ENCODE results near the gene GKN1. TPM values are rescaled to one million over a fixed set of nuclear protein-coding genes. Genes with fewer than 3 reads are reported as not detected.

Gene GKN1
- total RNA-seq, 2 donors from 2014 or later: not detected

- intact Hi-C loops (cut with DNase I): no loop called here
These were observed 42.0 kb upstream of the GKN1 start for GRCh38 chr2:68932402-68932801.

DNA sequence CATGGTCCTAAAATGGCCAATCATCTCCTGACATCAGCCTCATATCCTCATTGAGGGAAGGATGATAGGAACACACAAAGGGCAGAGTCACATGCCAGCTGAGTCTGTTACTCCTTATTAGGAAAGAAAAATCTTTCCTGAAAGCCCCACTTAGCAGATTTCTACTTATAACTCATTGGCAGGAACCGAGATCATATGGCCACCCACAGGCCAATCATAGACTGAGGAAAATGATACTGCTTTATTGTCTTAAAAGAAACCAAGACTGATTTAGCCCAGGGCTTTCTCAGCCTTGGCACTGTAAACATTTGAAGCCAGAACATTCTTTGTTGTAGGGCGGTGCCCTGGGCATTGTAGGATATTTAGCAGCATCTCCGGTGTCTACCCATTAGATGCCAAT is 40.4 kb upstream of the GKN1 start:
- TF ChIP-seq POLR2A (IDR thresholded peaks at IDR 0.05) (no peak), POLR2AphosphoS5 (IDR thresholded peaks at IDR 0.05) (no peak)
- TF ChIP-seq, protein P1, sequence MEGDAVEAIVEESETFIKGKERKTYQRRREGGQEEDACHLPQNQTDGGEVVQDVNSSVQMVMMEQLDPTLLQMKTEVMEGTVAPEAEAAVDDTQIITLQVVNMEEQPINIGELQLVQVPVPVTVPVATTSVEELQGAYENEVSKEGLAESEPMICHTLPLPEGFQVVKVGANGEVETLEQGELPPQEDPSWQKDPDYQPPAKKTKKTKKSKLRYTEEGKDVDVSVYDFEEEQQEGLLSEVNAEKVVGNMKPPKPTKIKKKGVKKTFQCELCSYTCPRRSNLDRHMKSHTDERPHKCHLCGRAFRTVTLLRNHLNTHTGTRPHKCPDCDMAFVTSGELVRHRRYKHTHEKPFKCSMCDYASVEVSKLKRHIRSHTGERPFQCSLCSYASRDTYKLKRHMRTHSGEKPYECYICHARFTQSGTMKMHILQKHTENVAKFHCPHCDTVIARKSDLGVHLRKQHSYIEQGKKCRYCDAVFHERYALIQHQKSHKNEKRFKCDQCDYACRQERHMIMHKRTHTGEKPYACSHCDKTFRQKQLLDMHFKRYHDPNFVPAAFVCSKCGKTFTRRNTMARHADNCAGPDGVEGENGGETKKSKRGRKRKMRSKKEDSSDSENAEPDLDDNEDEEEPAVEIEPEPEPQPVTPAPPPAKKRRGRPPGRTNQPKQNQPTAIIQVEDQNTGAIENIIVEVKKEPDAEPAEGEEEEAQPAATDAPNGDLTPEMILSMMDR (IDR thresholded peaks at IDR 0.05): no peak
- no peaks in the 10 kb centered on the region for H3K36me3 ChIP-seq
- H3K4me1 ChIP-seq (replicated peaks): no peaks in the 10 kb centered on the region
- DNase-seq (ENCODE audit: low spot score): no peak
- H3K9me3 ChIP-seq: no peaks in the 10 kb centered on the region
- H3K4me3 ChIP-seq: no peak overlapping the region
- intact Hi-C loops (cut with DNase I): no loop called here
- no peaks in the 10 kb centered on the region for H3K27me3 ChIP-seq (replicated peaks; ENCODE audit: insufficient read depth)
- H3K27ac ChIP-seq: no peak overlapping the region
- WGBS: 85% methylated on average over 3 of the region's 3 CpGs

More at GRCh38 chr2:68932402-68932801, 42.0 kb upstream of the GKN1 start:
- H3K9me3 ChIP-seq: no peaks in the 10 kb centered on the region
- no peaks in the 10 kb centered on the region for H3K4me1 ChIP-seq (replicated peaks)
- DNase-seq (ENCODE audit: low spot score): no peak
- TF ChIP-seq, protein P1 (IDR thresholded peaks at IDR 0.05): no peak
- TF ChIP-seq POLR2A (IDR thresholded peaks at IDR 0.05) (no peak), POLR2AphosphoS5 (IDR thresholded peaks at IDR 0.05) (no peak)
- no peaks in the 10 kb centered on the region for H3K27me3 ChIP-seq (replicated peaks; ENCODE audit: insufficient read depth)
- no peak overlapping the region for H3K27ac ChIP-seq
- H3K36me3 ChIP-seq: no peaks in the 10 kb centered on the region
- WGBS: 98% methylated on average over 4 of the region's 4 CpGs
- no peak overlapping the region for H3K4me3 ChIP-seq

- Histone ChIP-seq H3K27ac (no peak overlapping the region), H3K9me3 (no peaks in the 10 kb centered on the region), H3K4me3 (no peak overlapping the region), H3K36me3 (no peaks in the 10 kb centered on the region), H3K4me1 (replicated peaks) (no peaks in the 10 kb centered on the region), H3K27me3 (replicated peaks; ENCODE audit: insufficient read depth) (no peaks in the 10 kb centered on the region)
- intact Hi-C loops (cut with DNase I): no loop called here
- DNase-seq (ENCODE audit: low spot score): no peak
- WGBS: 98% methylated on average over 5 of the region's 5 CpGs
- TF ChIP-seq, protein P1 (IDR thresholded peaks at IDR 0.05): no peak
- TF ChIP-seq POLR2AphosphoS5 (IDR thresholded peaks at IDR 0.05) (no peak), POLR2A (IDR thresholded peaks at IDR 0.05) (no peak)
These were observed 39.0 kb upstream of the GKN1 start for GRCh38 chr2:68935471-68935870.

DNA sequence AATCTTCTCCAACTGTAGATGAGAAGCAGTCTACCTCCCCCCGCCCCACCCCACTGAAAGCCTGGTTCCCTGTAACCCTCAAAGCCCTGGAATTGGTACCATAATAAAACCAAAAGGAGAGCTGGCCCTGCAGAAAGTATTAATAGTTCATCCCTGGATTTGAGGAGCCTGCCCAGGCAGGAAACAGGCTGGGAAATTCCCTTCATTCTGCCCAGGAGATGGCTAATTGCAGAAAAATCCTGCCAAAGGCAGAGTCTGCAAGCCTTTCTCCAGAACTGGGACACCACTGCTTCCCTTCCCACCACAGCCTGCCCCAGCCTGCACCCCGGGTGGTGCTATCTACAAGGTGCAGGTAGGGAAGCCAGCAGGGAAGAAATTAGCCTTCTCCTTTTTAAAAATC is 38.0 kb upstream of the GKN1 start:
- no peak for TF ChIP-seq POLR2A (IDR thresholded peaks at IDR 0.05)
- TF ChIP-seq, protein P1 (IDR thresholded peaks at IDR 0.05): no peak
- TF ChIP-seq POLR2AphosphoS5 (IDR thresholded peaks at IDR 0.05): no peak
- Histone ChIP-seq H3K36me3 (no peaks in the 10 kb centered on the region), H3K9me3 (no peaks in the 10 kb centered on the region), H3K27me3 (replicated peaks; ENCODE audit: insufficient read depth) (no peaks in the 10 kb centered on the region), H3K4me3 (no peak overlapping the region), H3K4me1 (replicated peaks) (no peaks in the 10 kb centered on the region), H3K27ac (no peak overlapping the region)
- WGBS: 15% methylated on average over 2 of the region's 2 CpGs
- intact Hi-C loops (cut with DNase I): no loop called here
- no peak for DNase-seq (ENCODE audit: low spot score)

- Histone ChIP-seq H3K27ac (no peak overlapping the region), H3K27me3 (replicated peaks; ENCODE audit: insufficient read depth) (no peaks in the 10 kb centered on the region), H3K4me1 (replicated peaks) (no peaks in the 10 kb centered on the region), H3K36me3 (no peaks in the 10 kb centered on the region), H3K9me3 (no peaks in the 10 kb centered on the region), H3K4me3 (no peak overlapping the region)
- TF ChIP-seq POLR2A (IDR thresholded peaks at IDR 0.05): no peak
- no peak for TF ChIP-seq POLR2AphosphoS5 (IDR thresholded peaks at IDR 0.05)
- TF ChIP-seq, protein P1 (IDR thresholded peaks at IDR 0.05): no peak
- whole genome bisulfite sequencing: 62% methylated on average over 1 of the region's 1 CpG
- DNase-seq (ENCODE audit: low spot score): no peak
- intact Hi-C loops (cut with DNase I): no loop called here
These were observed 37.5 kb upstream of the GKN1 start for GRCh38 chr2:68936889-68937288.
